HepG2 (cell line): ENCODE results near the gene PPP2R2B. TPM values are rescaled to one million over a fixed set of nuclear protein-coding genes. Genes with fewer than 3 reads are reported as not detected.

Experiments used
- ATAC-seq: fragments of 200-7000 bp; cut with Tn5 transposase; 3 replicates; pipeline ENCODE4 v1.9.1; 2020; ENCODE audit warnings: mild to moderate bottlenecking, moderate library complexity
- BruUV-seq: library from RNA; stranded (reverse); fragments of 400-500 nt; replicated peaks from 2 replicates; lab custom pipeline; 2021; lab: Mats Ljungman, UMichigan
- CTCF ChIA-PET: fragments of 300-600 bp; formaldehyde crosslinking; extraction: SDS; loops from one replicate; lab custom pipeline; 2021; ENCODE audit warnings: low total read pairs, inconsistent platforms, low intra/inter-chr PET ratio; lab: Yijun Ruan, JAX
- POLR2A ChIA-PET: fragments of 350-600 bp; sonication (Branson Sonifier 250); formaldehyde crosslinking; loops from one replicate; lab custom pipeline; 2020; ENCODE audit warnings: antibody characterized with exemption, inconsistent platforms; lab: Yijun Ruan, JAX
- DNase-seq: peaks from one replicate; pipeline ENCODE4 v3.0.0-alpha.2; 2015; ENCODE audit warnings: low spot score
- FAIRE-seq: peaks from 3 replicates; lab custom pipeline; 2011; peaks lifted over from hg19 to GRCh38; lab: Jason Lieb, UNC
- H2AFZ ChIP-seq: one replicate; pipeline ENCODE4 v1.6.1; 2011; ENCODE audit warnings: low read length, inconsistent platforms
- H3K27ac ChIP-seq: fragments of 300-600 bp; 3 replicates; pipeline ENCODE4 v1.8.0; 2011; ENCODE audit warnings: mixed run types, mild to moderate bottlenecking, mixed read lengths, low read length, inconsistent platforms; ENCODE audit not compliant: insufficient read depth; ENCODE audit errors: extremely low read length
- H3K27me3 ChIP-seq, 2 experiments: fragments of 200-600 bp in 1 of 2; 2 replicates in 1 of 2; 3 replicates in 1 of 2; pipeline versions ENCODE4 v1.6.0 to v1.8.0; 2011; ENCODE audit warnings: low read length in 2 of 2, mild to moderate bottlenecking in 2 of 2, moderate library complexity in 2 of 2, inconsistent platforms in 1 of 2; ENCODE audit not compliant: insufficient read depth in 2 of 2, control insufficient read depth in 1 of 2
- H3K36me3 ChIP-seq, 2 experiments: fragments of 200-600 bp in 1 of 2; replicated peaks in 1 of 2; 2 replicates in 1 of 2; 3 replicates in 1 of 2; pipeline versions ENCODE4 v1.5.1 to v1.8.0; 2011; ENCODE audit warnings: low read length in 2 of 2, inconsistent platforms in 1 of 2; ENCODE audit not compliant: insufficient read depth in 2 of 2, control insufficient read depth in 1 of 2
- H3K4me1 ChIP-seq: 2 replicates; pipeline ENCODE4 v1.5.1; 2012; ENCODE audit warnings: low read length, inconsistent platforms; ENCODE audit not compliant: insufficient read depth
- H3K4me2 ChIP-seq: 2 replicates; pipeline ENCODE4 v1.6.0; 2011; ENCODE audit warnings: low read depth, low read length, inconsistent platforms
- H3K4me3 ChIP-seq, 3 experiments: fragments of 200-600 bp in 1 of 3; sonication (generic), shearing (Covaris generic) in 1 of 3; replicated peaks in 1 of 3; 2 replicates each; pipeline ENCODE4 v1.5.1; 2011 to 2016; ENCODE audit warnings: low read length in 3 of 3, inconsistent platforms in 2 of 3, low read depth in 2 of 3, mild to moderate bottlenecking in 2 of 3, control low read depth in 1 of 3, mixed read lengths in 1 of 3; ENCODE audit not compliant: insufficient read depth in 1 of 3
- H3K79me2 ChIP-seq: one replicate; pipeline ENCODE4 v1.6.1; 2011; ENCODE audit warnings: low read length, inconsistent platforms; ENCODE audit not compliant: insufficient read depth
- H3K9ac ChIP-seq: 2 replicates; pipeline ENCODE4 v1.6.0; 2011; ENCODE audit warnings: mild to moderate bottlenecking, low read depth, low read length, inconsistent platforms; ENCODE audit not compliant: insufficient read depth
- H3K9me3 ChIP-seq: 2 replicates; pipeline ENCODE4 v1.5.1; 2012; ENCODE audit warnings: mild to moderate bottlenecking, low read length
- H4K20me1 ChIP-seq: 2 replicates; pipeline ENCODE4 v1.6.0; 2011; ENCODE audit warnings: inconsistent platforms, mild to moderate bottlenecking, low read length, moderate library complexity; ENCODE audit not compliant: insufficient read depth
- IRX3 ChIP-seq: sonication (generic); formaldehyde crosslinking; IDR thresholded peaks from 2 replicates; pipeline ENCODE4 v1.8.1; 2023; ENCODE audit warnings: mild to moderate bottlenecking, low read depth, missing genetic modification reagents, borderline replicate concordance
- KMT2B ChIP-seq: IDR thresholded peaks from 2 replicates; pipeline ENCODE4 v1.6.1; 2016; ENCODE audit warnings: missing genetic modification reagents, missing compliant biosample characterization
- NFE2L1 ChIP-seq: sonication (generic); formaldehyde crosslinking; IDR thresholded peaks from 2 replicates; pipeline ENCODE4 v1.4.0; 2020; ENCODE audit warnings: missing genetic modification reagents, mild to moderate bottlenecking, borderline replicate concordance
- ZBTB3 ChIP-seq: sonication (generic); formaldehyde crosslinking; IDR thresholded peaks from 2 replicates; pipeline ENCODE4 v1.4.0; 2020; ENCODE audit warnings: low read depth, mild to moderate bottlenecking, moderate library complexity, missing genetic modification reagents, borderline replicate concordance
- ZBTB7B ChIP-seq: sonication (generic); formaldehyde crosslinking; IDR thresholded peaks from 2 replicates; pipeline ENCODE4 v1.4.0; 2020; ENCODE audit warnings: missing genetic modification reagents
- ZNF350 ChIP-seq: sonication (generic); formaldehyde crosslinking; IDR thresholded peaks from 2 replicates; pipeline ENCODE4 v1.4.0; 2020; ENCODE audit warnings: mild to moderate bottlenecking, low read depth, missing genetic modification reagents, borderline replicate concordance
- in situ Hi-C: cut with HindIII; loops from 2 replicates; pipeline ENCODE4 v1.10.0; 2017; ENCODE audit warnings: low pct_unique_long_range_greater_than_20kb; ENCODE audit not compliant: extremely low pct_ligation_motif_present
- intact Hi-C: fragments of 100-400 bp; cut with micrococcal nuclease; formaldehyde crosslinking; loops from one replicate; pipeline ENCODE4 v1.10.0; 2022; ENCODE audit not compliant: unreplicated experiment
- polyA plus RNA-seq, 8 experiments: library from polyadenylated mRNA; depleted of rRNA in 3 of 8; stranded (reverse) in 7 of 8; unstranded in 1 of 8; fragments of >200 nt; fragmentation: Illumina TruSeq in 4 of 8; extraction: Trizol in 4 of 8; gene quantifications; 2 replicates each; pipeline versions ENCODE4 v1.2.1 to v1.2.3, GENCODE V29; 2011 to 2016; ENCODE audit warnings: low read depth in 4 of 8, missing spikeins in 1 of 8, mixed read lengths in 1 of 8; ENCODE audit not compliant: insufficient read depth in 1 of 8
- total RNA-seq, 5 experiments: library from RNA; depleted of rRNA; stranded (reverse); fragments of >200 nt; fragmentation: Illumina TruSeq; extraction: Trizol; gene quantifications; 2 replicates each; pipeline ENCODE4 v1.2.3, GENCODE V29; 2016; ENCODE audit warnings: low read depth in 1 of 5
- TF ChIP-seq, protein P1 (sequence below), 2 experiments: fragments of 450-650 bp in 1 of 2; sonication (generic) in 1 of 2; formaldehyde crosslinking in 1 of 2; IDR thresholded peaks; 2 replicates each; pipeline versions ENCODE4 v1.6.1 to v1.8.0; 2016 to 2022; ENCODE audit warnings: antibody characterized with exemption in 1 of 2, mild to moderate bottlenecking in 1 of 2, missing genetic modification reagents in 1 of 2
- TF ChIP-seq, protein P2 (sequence below): sonication (generic); formaldehyde crosslinking; IDR thresholded peaks from 2 replicates; pipeline ENCODE4 v1.9.0; 2021; ENCODE audit warnings: missing genetic modification reagents, mild to moderate bottlenecking, borderline replicate concordance

The PPP2R2B gene
- total and polyA plus RNA-seq, 2 of the 13 experiments (the other 11 are each of a cell fraction or from before 2014, with no cell fraction given): not detected

DNA sequence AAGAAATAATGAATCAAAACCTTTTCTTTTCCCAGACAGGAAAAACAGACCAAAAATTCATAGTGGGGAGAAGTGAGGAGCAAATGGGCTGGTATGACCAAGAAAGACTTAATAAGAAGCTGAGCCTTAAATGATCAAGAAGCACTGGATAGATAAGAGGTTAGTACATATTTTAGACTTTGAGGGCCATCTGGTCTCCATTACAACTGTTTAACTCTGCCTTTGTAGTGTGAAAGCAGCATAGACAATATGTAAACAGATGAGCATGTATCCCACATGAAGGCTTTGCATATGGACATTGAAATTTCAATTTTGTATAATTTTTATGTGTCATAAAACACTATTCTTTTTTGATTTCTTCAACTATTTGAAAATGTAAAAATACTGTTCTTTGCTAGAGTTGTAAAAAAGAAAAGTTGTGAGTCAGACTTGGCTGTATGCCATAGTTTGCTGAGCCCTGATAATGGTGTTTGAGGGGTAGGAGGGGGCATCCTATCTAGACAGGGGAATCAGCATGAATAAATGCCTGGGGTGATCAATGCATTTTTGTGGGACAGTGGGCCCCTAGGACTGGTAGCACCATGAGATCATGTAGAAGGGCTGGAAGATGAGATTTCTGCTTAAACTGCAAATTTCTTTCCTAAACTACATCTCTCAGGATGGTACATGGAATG lies 270.8 kb downstream of the PPP2R2B start:
- Histone ChIP-seq H3K36me3 (no peaks in the 10 kb centered on the region), H3K4me3 (no peak overlapping the region), H3K9ac (no peak overlapping the region), H3K79me2 (no peaks in the 10 kb centered on the region), H3K27me3 (no peaks in the 10 kb centered on the region), H2AFZ (no peak overlapping the region), H3K27ac (no peak overlapping the region)
- CTCF ChIA-PET: no interaction called here
- TF ChIP-seq IRX3 (CRISPR knock-in tag) (no peak), ZNF350 (CRISPR knock-in tag) (no peak), ZBTB3 (CRISPR knock-in tag) (no peak), KMT2B (CRISPR knock-in tag) (no peak), ZBTB7B (no peak), NFE2L1 (CRISPR knock-in tag) (no peak)
- TF ChIP-seq, protein P1, sequence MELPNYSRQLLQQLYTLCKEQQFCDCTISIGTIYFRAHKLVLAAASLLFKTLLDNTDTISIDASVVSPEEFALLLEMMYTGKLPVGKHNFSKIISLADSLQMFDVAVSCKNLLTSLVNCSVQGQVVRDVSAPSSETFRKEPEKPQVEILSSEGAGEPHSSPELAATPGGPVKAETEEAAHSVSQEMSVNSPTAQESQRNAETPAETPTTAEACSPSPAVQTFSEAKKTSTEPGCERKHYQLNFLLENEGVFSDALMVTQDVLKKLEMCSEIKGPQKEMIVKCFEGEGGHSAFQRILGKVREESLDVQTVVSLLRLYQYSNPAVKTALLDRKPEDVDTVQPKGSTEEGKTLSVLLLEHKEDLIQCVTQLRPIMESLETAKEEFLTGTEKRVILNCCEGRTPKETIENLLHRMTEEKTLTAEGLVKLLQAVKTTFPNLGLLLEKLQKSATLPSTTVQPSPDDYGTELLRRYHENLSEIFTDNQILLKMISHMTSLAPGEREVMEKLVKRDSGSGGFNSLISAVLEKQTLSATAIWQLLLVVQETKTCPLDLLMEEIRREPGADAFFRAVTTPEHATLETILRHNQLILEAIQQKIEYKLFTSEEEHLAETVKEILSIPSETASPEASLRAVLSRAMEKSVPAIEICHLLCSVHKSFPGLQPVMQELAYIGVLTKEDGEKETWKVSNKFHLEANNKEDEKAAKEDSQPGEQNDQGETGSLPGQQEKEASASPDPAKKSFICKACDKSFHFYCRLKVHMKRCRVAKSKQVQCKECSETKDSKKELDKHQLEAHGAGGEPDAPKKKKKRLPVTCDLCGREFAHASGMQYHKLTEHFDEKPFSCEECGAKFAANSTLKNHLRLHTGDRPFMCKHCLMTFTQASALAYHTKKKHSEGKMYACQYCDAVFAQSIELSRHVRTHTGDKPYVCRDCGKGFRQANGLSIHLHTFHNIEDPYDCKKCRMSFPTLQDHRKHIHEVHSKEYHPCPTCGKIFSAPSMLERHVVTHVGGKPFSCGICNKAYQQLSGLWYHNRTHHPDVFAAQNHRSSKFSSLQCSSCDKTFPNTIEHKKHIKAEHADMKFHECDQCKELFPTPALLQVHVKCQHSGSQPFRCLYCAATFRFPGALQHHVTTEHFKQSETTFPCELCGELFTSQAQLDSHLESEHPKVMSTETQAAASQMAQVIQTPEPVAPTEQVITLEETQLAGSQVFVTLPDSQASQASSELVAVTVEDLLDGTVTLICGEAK (IDR thresholded peaks at IDR 0.05): no peak
- TF ChIP-seq, protein P1 (CRISPR knock-in tag; IDR thresholded peaks at IDR 0.05): no peak
- TF ChIP-seq, protein P2, sequence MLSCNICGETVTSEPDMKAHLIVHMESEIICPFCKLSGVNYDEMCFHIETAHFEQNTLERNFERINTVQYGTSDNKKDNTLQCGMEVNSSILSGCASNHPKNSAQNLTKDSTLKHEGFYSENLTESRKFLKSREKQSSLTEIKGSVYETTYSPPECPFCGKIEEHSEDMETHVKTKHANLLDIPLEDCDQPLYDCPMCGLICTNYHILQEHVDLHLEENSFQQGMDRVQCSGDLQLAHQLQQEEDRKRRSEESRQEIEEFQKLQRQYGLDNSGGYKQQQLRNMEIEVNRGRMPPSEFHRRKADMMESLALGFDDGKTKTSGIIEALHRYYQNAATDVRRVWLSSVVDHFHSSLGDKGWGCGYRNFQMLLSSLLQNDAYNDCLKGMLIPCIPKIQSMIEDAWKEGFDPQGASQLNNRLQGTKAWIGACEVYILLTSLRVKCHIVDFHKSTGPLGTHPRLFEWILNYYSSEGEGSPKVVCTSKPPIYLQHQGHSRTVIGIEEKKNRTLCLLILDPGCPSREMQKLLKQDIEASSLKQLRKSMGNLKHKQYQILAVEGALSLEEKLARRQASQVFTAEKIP: no peak
- TF ChIP-seq, all 625 proteins: peak for 0
- BruUV-seq: no TSS peak
- POLR2A ChIA-PET: no interaction called here
- no peaks in the 10 kb centered on the region for H3K4me1 ChIP-seq
- H4K20me1 ChIP-seq: no peaks in the 10 kb centered on the region
- H3K9me3 ChIP-seq: no peaks in the 10 kb centered on the region
- no peak overlapping the region for H3K4me2 ChIP-seq
- FAIRE-seq: no peak
- intact Hi-C loops: no loop called here
- in situ Hi-C loops: no loop called here
- no peak for DNase-seq
- ATAC-seq: no peak
